ENCODE data around the gene CTPS2. TPM values are rescaled to one million over a fixed set of nuclear protein-coding genes. Genes with fewer than 3 reads are reported as not detected.

The CTPS2 gene
- total RNA-seq, 1 experiment from 2014 or later: 25.0 TPM

GRCh38 chrX:16745659-16746058 is 33.2 kb upstream of the CTPS2 start:
- Histone ChIP-seq H3K9me2 (replicated peaks; ENCODE audit: low read length) (no peaks in the 10 kb centered on the region), H3K4me2 (ENCODE audit: low read length) (no peak overlapping the region), H3K9me3 (ENCODE audit: low read length) (no peaks in the 10 kb centered on the region), H3K27ac (ENCODE audit: low read length) (no peak overlapping the region), H3K36me3 (ENCODE audit: low read depth, low read length) (peaks cover 33% of the 10 kb centered on the region), H3K4me1 (ENCODE audit: insufficient read depth, low read length) (peaks cover 8% of the 10 kb centered on the region), H3K4me3 (ENCODE audit: low read length) (no peak overlapping the region), H3K79me2 (ENCODE audit: low read length) (no peaks in the 10 kb centered on the region), H3K27me3 (ENCODE audit: low read length) (no peaks in the 10 kb centered on the region), H2AFZ (ENCODE audit: low read length) (no peak overlapping the region), H3K9ac (ENCODE audit: low read length) (no peak overlapping the region), H4K20me1 (ENCODE audit: low read length) (no peaks in the 10 kb centered on the region), H3F3A (ENCODE audit: low read length, unreplicated experiment) (peaks cover 3% of the 10 kb centered on the region)
- ChIA-PET CTCF (no interaction called here), POLR2A (ENCODE audit: unreplicated experiment) (no interaction called here)
- TF ChIP-seq EZH2phosphoT487 (IDR thresholded peaks at IDR 0.05; ENCODE audit: borderline replicate concordance, low read length): no peak
- no peak for TF ChIP-seq CTCF (conservative IDR thresholded peaks at IDR 0.05; ENCODE audit: low read depth, low read length)
- TF ChIP-seq EZH2 (IDR thresholded peaks at IDR 0.05; ENCODE audit: low read length, unreplicated experiment): no peak
- intact Hi-C loops (cut with micrococcal nuclease): no loop called here
- no peak for DNase-seq
- no peak for ATAC-seq
- BruUV-seq (replicated peaks): no TSS peak

- ChIA-PET CTCF (no interaction called here), POLR2A (ENCODE audit: unreplicated experiment) (no interaction called here)
- H3K4me3 ChIP-seq (ENCODE audit: low read length): no peak overlapping the region
- no peak overlapping the region for H3K4me2 ChIP-seq (ENCODE audit: low read length)
- ATAC-seq: no peak
- no peak overlapping the region for H2AFZ ChIP-seq (ENCODE audit: low read length)
- intact Hi-C loops (cut with micrococcal nuclease): no loop called here
- H3K36me3 ChIP-seq (ENCODE audit: low read depth, low read length): peaks cover 31% of the 10 kb centered on the region
- no peak for DNase-seq
- peaks cover 8% of the 10 kb centered on the region for H3K4me1 ChIP-seq (ENCODE audit: insufficient read depth, low read length)
- H3K9me3 ChIP-seq (ENCODE audit: low read length): no peaks in the 10 kb centered on the region
- no peaks in the 10 kb centered on the region for H4K20me1 ChIP-seq (ENCODE audit: low read length)
- peaks cover 3% of the 10 kb centered on the region for H3F3A ChIP-seq (ENCODE audit: low read length, unreplicated experiment)
- TF ChIP-seq CTCF (conservative IDR thresholded peaks at IDR 0.05; ENCODE audit: low read depth, low read length): no peak
- TF ChIP-seq EZH2 (IDR thresholded peaks at IDR 0.05; ENCODE audit: low read length, unreplicated experiment): no peak
- no peak for TF ChIP-seq EZH2phosphoT487 (IDR thresholded peaks at IDR 0.05; ENCODE audit: borderline replicate concordance, low read length)
- no peaks in the 10 kb centered on the region for H3K9me2 ChIP-seq (replicated peaks; ENCODE audit: low read length)
- H3K27me3 ChIP-seq (ENCODE audit: low read length): no peaks in the 10 kb centered on the region
- H3K79me2 ChIP-seq (ENCODE audit: low read length): no peaks in the 10 kb centered on the region
- BruUV-seq (replicated peaks): no TSS peak
- no peak overlapping the region for H3K9ac ChIP-seq (ENCODE audit: low read length)
- no peak overlapping the region for H3K27ac ChIP-seq (ENCODE audit: low read length)
Observed at GRCh38 chrX:16745102-16745501, 32.6 kb upstream of the CTPS2 start.

DNA sequence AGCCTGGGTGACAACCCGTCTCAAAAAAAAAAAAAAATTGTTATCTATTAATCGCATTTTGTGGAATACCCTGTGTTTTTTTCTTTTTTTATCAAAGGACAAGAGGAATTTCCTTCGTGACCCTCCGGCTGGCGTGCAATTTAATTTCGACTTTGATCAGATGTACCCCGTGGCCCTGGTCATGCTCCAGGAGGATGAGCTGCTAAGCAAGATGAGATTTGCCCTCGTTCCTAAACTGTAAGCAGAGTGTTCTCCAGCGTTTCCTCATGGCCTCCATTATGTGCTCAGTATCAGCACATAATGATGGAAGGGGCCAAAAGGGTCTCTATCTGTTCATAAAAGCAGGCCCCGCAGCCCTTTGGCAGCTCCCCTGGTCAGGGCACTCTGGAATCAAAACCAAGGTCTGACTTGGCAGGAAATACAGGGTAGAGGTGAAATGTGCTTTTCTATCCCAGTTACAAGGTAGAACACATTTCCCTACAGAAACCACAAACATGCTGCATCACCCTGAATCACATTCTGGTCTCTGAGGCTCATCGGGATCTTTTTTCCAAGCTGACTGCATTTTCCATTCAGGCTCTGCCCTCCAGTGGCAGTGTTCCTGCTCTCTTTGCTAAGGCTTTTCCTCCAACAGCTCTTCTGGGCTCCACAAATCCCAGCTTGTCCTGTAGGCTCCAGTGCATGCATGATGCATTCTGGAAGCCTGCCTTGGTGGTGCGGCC is 31.3 kb upstream of the CTPS2 start:
- ChIA-PET POLR2A (ENCODE audit: unreplicated experiment) (no interaction called here), CTCF (interaction anchor here (0.6 to 1.3 kb wide), 2 partner anchors 24 to 339 kb away, joined by 5 to 6 read pairs; partner anchors contain the start of gene SYAP1)
- Histone ChIP-seq H3K27ac (ENCODE audit: low read length) (peak overlapping the region; percentile 65), H3K9ac (ENCODE audit: low read length) (no peak overlapping the region), H3K4me3 (ENCODE audit: low read length) (no peak overlapping the region), H3K79me2 (ENCODE audit: low read length) (no peaks in the 10 kb centered on the region), H4K20me1 (ENCODE audit: low read length) (no peaks in the 10 kb centered on the region), H3K9me3 (ENCODE audit: low read length) (no peaks in the 10 kb centered on the region), H3K4me1 (ENCODE audit: insufficient read depth, low read length) (peaks cover 8% of the 10 kb centered on the region), H3K36me3 (ENCODE audit: low read depth, low read length) (peaks cover 29% of the 10 kb centered on the region; the same call in 1 of the 2 replicates), H2AFZ (ENCODE audit: low read length) (no peak overlapping the region), H3K4me2 (ENCODE audit: low read length) (no peak overlapping the region), H3K9me2 (replicated peaks; ENCODE audit: low read length) (no peaks in the 10 kb centered on the region), H3K27me3 (ENCODE audit: low read length) (no peaks in the 10 kb centered on the region), H3F3A (ENCODE audit: low read length, unreplicated experiment) (peaks cover 3% of the 10 kb centered on the region)
- TF ChIP-seq EZH2 (IDR thresholded peaks at IDR 0.05; ENCODE audit: low read length, unreplicated experiment) (no peak), CTCF (conservative IDR thresholded peaks at IDR 0.05; ENCODE audit: low read depth, low read length) (peak; percentile 51)
- peak; percentile 88 for ATAC-seq
- BruUV-seq (replicated peaks): no TSS peak
- intact Hi-C loops (cut with micrococcal nuclease): no loop called here
- peak; percentile 75 for DNase-seq
